ENCODE results near the gene ROCK2.

ROCK2 gene

DNA sequence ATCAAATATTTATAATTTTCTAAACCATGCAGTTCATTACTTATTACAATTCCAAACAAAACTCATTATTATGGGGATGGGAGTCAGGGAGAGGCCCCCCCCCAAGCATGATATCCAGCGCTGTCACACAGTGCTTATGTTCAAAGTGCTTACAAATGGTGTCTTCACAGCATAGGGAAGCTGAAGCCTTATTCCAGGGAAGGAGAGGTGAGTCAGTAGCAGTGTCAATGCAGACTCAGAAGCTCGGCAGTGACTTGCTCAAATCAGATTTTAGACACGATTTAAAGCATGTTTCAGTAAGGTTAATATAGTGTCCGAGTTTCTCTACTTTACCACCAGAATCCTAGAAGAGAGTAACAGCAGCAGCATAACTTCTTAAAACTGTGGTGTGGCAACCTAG is 164.5 kb downstream of the ROCK2 start:
- TF ChIP-seq, protein P1, sequence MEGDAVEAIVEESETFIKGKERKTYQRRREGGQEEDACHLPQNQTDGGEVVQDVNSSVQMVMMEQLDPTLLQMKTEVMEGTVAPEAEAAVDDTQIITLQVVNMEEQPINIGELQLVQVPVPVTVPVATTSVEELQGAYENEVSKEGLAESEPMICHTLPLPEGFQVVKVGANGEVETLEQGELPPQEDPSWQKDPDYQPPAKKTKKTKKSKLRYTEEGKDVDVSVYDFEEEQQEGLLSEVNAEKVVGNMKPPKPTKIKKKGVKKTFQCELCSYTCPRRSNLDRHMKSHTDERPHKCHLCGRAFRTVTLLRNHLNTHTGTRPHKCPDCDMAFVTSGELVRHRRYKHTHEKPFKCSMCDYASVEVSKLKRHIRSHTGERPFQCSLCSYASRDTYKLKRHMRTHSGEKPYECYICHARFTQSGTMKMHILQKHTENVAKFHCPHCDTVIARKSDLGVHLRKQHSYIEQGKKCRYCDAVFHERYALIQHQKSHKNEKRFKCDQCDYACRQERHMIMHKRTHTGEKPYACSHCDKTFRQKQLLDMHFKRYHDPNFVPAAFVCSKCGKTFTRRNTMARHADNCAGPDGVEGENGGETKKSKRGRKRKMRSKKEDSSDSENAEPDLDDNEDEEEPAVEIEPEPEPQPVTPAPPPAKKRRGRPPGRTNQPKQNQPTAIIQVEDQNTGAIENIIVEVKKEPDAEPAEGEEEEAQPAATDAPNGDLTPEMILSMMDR (conservative IDR thresholded peaks at IDR 0.05; ENCODE audit: low read depth, low read length): no peak
- H3K4me3 ChIP-seq (ENCODE audit: low read length): no peak overlapping the region
- DNase-seq (ENCODE audit: low read depth): no peak

DNA sequence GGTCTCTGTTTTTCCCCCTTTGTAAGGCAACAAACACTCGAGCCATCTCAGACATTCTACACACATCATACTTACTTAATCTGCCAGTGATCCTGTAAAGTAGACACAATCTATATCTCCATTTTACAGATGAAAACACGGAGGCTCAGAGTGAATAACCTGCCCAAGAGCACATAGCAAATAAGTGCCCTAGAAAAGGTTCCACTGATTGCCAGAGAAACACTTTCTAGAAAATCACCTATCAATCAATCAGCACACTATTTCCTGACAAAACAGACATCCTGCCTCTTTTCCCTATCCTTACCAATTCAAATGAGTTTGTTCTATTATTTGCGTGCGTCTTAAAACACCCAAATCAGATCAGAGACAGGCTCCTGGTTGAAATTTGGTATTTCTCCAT is 165.2 kb downstream of the ROCK2 start:
- DNase-seq (ENCODE audit: low read depth): no peak
- TF ChIP-seq, protein P1 (conservative IDR thresholded peaks at IDR 0.05; ENCODE audit: low read depth, low read length): no peak
- no peak overlapping the region for H3K4me3 ChIP-seq (ENCODE audit: low read length)

DNA sequence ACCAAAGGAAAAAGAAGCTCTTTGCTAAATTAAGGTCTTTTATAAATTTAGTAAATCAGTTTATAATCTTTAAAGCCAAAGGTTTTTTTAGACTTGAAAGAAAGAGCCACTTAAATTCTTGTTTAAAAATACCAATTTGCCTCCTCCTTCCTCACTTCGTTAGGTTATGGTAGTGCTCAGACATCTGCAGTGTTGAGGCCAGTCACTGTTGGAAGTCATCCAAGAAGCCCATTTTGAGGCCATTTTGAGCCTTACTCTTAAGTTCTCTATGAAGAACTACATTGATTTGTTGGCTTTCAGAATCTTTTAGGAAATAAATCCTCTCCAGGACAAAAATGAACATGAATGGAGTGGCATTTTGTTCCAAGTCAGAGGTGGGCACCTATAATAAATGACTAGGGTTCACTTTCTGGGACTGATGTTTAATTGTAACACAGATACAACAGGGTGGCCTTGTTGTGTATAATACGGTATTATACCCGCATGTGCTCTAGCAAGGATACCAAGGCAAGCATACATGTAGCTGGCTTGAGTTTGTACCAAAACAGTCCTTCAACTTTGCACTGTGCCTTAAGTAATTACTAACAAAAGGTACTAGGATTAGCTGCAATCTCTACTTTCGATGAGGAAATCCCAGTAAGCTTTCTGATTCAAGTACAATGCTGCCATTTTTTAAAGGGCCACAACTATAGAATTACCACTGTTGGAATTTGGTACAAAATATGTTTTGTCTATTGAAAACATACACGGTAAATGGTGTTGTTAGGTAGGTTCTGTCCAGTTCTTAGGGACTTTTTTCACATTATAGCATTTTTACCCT is 166.4 kb downstream of the ROCK2 start:
- no peak overlapping the region for H3K4me3 ChIP-seq (ENCODE audit: low read length)
- no peak for DNase-seq (ENCODE audit: low read depth)
- TF ChIP-seq, protein P1 (conservative IDR thresholded peaks at IDR 0.05; ENCODE audit: low read depth, low read length): no peak

DNA sequence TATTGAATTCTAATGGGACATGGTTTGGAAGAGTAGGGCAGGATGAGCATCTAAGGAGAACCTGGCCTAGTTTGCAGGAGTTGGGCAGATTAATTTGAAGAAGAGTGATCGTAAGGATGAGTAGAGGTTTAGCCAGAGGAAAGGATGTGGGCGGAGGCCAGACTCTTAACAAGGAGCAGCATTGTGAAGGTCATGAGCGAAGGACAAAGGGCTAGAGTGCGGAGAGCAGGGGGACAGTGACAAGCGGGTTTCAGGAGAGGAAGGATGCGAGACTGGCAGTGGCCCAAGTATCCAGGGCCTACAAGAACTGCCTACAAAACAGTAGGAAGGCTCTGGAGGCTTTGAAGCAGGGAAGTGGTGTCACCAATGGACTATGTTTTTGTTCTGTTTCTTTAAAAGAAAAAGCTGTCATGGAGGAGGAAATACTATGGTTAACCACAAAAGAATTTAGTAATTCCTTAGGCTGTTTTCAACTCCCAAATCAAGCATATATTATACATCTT is 169.1 kb downstream of the ROCK2 start:
- TF ChIP-seq, protein P1 (conservative IDR thresholded peaks at IDR 0.05; ENCODE audit: low read depth, low read length): no peak
- DNase-seq (ENCODE audit: low read depth): no peak
- H3K4me3 ChIP-seq (ENCODE audit: low read length): no peak overlapping the region

DNA sequence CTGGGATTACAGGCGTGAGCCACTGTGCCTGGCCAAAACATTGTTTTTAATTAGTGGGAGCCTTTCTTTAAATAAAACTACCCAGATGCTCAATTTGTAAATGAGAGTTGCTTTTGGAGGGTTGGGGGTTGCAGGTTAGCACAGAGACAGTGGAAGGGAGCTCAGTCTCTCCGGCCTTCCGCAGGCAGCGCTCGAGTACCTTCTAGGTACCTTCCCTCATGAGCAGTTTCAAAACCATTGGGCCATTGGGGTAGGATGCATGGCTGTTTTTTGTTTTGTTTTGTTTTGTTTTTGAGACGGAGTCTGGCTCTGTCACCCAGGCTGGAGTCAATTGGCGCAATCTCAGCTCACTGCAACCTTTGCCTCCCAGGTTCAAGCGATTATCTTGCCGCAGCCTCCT is 170.2 kb downstream of the ROCK2 start:
- TF ChIP-seq, protein P1 (conservative IDR thresholded peaks at IDR 0.05; ENCODE audit: low read depth, low read length): no peak
- DNase-seq (ENCODE audit: low read depth): no peak
- no peak overlapping the region for H3K4me3 ChIP-seq (ENCODE audit: low read length)

DNA sequence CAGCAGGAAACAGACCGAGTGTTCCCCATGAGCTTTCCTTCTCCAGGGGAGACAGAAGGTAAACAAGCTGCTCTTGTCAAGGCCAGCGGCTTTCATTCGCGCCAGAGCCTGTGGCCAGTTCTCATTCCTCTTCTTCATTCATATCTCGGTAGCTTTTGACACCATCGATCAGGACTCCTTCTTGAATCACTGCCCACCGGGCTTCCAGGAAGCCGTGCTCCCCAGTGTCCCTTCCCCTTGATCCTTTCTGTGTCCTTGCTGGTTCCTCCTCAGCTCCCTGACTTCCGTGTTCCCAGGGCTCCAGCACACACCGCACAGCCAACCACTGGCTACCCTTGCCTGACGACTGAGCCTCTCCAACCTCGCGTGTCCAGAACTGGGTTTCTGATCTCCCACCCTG is 175.1 kb downstream of the ROCK2 start:
- no peak overlapping the region for H3K4me3 ChIP-seq (ENCODE audit: low read length)
- TF ChIP-seq, protein P1 (conservative IDR thresholded peaks at IDR 0.05; ENCODE audit: low read depth, low read length): no peak
- DNase-seq (ENCODE audit: low read depth): no peak

DNA sequence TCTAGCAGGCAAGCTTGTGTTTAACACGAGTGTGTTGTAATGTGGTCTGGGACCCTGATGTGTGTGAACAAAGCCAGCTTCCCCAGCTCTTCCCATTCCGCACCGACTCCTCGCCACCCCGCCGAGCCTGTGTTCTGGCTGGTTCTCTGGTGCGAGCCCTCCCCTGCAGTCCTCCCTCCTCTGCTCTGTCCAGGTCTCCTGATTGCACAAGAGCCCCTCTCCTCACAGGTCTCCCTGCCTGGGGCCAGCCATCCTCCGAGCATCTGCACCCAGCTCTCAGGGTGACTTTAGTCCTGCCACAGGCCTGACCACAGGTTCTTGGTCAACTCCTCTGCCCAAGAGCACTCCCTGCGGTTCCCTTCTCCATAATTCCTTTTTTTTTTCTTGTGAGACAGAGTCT is 175.9 kb downstream of the ROCK2 start:
- TF ChIP-seq, protein P1 (conservative IDR thresholded peaks at IDR 0.05; ENCODE audit: low read depth, low read length): no peak
- DNase-seq (ENCODE audit: low read depth): no peak
- no peak overlapping the region for H3K4me3 ChIP-seq (ENCODE audit: low read length)
